Bronchial epithelial cell (primary cell): ENCODE data around the gene CACNA1C. TPM values are rescaled to one million over a fixed set of nuclear protein-coding genes. Genes with fewer than 3 reads are reported as not detected.

Experiments used
- DNase-seq: peaks from one replicate; pipeline ENCODE4 v3.0.0-alpha.2; 2010; ENCODE audit warnings: low read depth
- FAIRE-seq: peaks from 2 replicates; lab custom pipeline; 2011; peaks lifted over from hg19 to GRCh38; lab: Jason Lieb, UNC
- H3K27me3 ChIP-seq: 2 replicates; pipeline ENCODE4 v1.5.1; 2011; ENCODE audit warnings: low read length; ENCODE audit not compliant: control insufficient read depth, insufficient read depth
- H3K36me3 ChIP-seq: 2 replicates; pipeline ENCODE4 v1.5.1; 2011; ENCODE audit warnings: low read length; ENCODE audit not compliant: control insufficient read depth, insufficient read depth
- H3K4me3 ChIP-seq: 2 replicates; pipeline ENCODE4 v1.5.1; 2011; ENCODE audit warnings: mild to moderate bottlenecking, low read depth, low read length, control low read depth
- CTCF ChIP-seq: IDR thresholded peaks from 2 replicates; pipeline ENCODE4 v1.5.1; 2011; ENCODE audit warnings: mild to moderate bottlenecking, moderate library complexity, low read length, control low read depth, inconsistent platforms; ENCODE audit not compliant: insufficient read depth, severe bottlenecking
- total RNA-seq: library from RNA; depleted of rRNA; stranded (reverse); fragments of >200 nt; gene quantifications from 2 replicates; pipeline ENCODE4 v1.2.1, GENCODE V29; 2014

CACNA1C gene
- total RNA-seq, 1 donor from 2014 or later = not detected

- Histone ChIP-seq H3K36me3 (no peaks in the 10 kb centered on the region), H3K4me3 (no peak overlapping the region), H3K27me3 (no peaks in the 10 kb centered on the region)
- no peak for FAIRE-seq
- TF ChIP-seq CTCF = no peak
- DNase-seq = no peak
These were observed 267.1 kb downstream of the CACNA1C start for GRCh38 chr12:2319737-2320506.

- no peak for TF ChIP-seq CTCF
- no peak for FAIRE-seq
- DNase-seq = no peak
- H3K27me3 ChIP-seq = no peaks in the 10 kb centered on the region
- H3K36me3 ChIP-seq = no peaks in the 10 kb centered on the region
- no peak overlapping the region for H3K4me3 ChIP-seq
These were observed 268.1 kb downstream of the CACNA1C start for GRCh38 chr12:2320841-2321240.

GRCh38 chr12:2322554-2323120 lies 269.9 kb downstream of the CACNA1C start:
- TF ChIP-seq CTCF = no peak
- DNase-seq = no peak
- no peak for FAIRE-seq
- Histone ChIP-seq H3K27me3 (no peaks in the 10 kb centered on the region), H3K4me3 (no peak overlapping the region), H3K36me3 (no peaks in the 10 kb centered on the region)

- H3K36me3 ChIP-seq = no peaks in the 10 kb centered on the region
- TF ChIP-seq CTCF = no peak
- no peak overlapping the region for H3K4me3 ChIP-seq
- DNase-seq (no peak), FAIRE-seq (peak; percentile 7)
- no peaks in the 10 kb centered on the region for H3K27me3 ChIP-seq
These were observed 270.9 kb downstream of the CACNA1C start for GRCh38 chr12:2323532-2324255.

- no peak for DNase-seq
- no peaks in the 10 kb centered on the region for H3K27me3 ChIP-seq
- no peak for TF ChIP-seq CTCF
- H3K36me3 ChIP-seq = no peaks in the 10 kb centered on the region
- no peak for FAIRE-seq
- H3K4me3 ChIP-seq = no peak overlapping the region
These were observed 271.6 kb downstream of the CACNA1C start for GRCh38 chr12:2324387-2324786.
